Natural killer cell (primary cell): ENCODE results near the gene CORO7. TPM values are rescaled to one million over a fixed set of nuclear protein-coding genes. Genes with fewer than 3 reads are reported as not detected.

ENCODE experiments used
- ATAC-seq, 3 donors: fragments of 150-1000 bp in 2 of 3; fragments of 200-7000 bp in 1 of 3; cut with Tn5 transposase; 1 replicate in 1 of 3; 2 replicates in 2 of 3; pipeline ENCODE4 v1.10.0; 2021; ENCODE audit warnings: mild to moderate bottlenecking in 2 of 3, moderate library complexity in 2 of 3
- DNase-seq, 2 donors: peaks; one replicate each; pipeline versions ENCODE4 v3.0.0 to v3.0.0-alpha.2; 2013 to 2021; ENCODE audit warnings: mixed read lengths in 1 of 2
- H3K27ac ChIP-seq: one replicate; pipeline ENCODE4 v1.5.1; 2013; ENCODE audit warnings: mild to moderate bottlenecking, low read length
- H3K27me3 ChIP-seq: one replicate; pipeline ENCODE4 v1.6.1; 2013; ENCODE audit warnings: low read length; ENCODE audit not compliant: control insufficient read depth, insufficient read depth
- H3K36me3 ChIP-seq: one replicate; pipeline ENCODE4 v1.6.1; 2013; ENCODE audit warnings: low read length; ENCODE audit not compliant: control insufficient read depth, insufficient read depth
- H3K4me1 ChIP-seq: one replicate; pipeline ENCODE4 v1.6.1; 2013; ENCODE audit warnings: low read length; ENCODE audit not compliant: control insufficient read depth, insufficient read depth
- H3K4me3 ChIP-seq: one replicate; pipeline ENCODE4 v1.5.1; 2013; ENCODE audit warnings: low read length
- H3K9me3 ChIP-seq: one replicate; pipeline ENCODE4 v1.6.1; 2013; ENCODE audit warnings: low read length; ENCODE audit not compliant: control insufficient read depth, insufficient read depth
- H3K27ac Mint-ChIP-seq, 2 donors: one replicate each; pipeline ENCODE4 v1.8.0; 2022; ENCODE audit warnings: mild to moderate bottlenecking in 2 of 2, mixed read lengths in 2 of 2, moderate library complexity in 1 of 2
- H3K27me3 Mint-ChIP-seq, 2 donors: one replicate each; pipeline ENCODE4 v1.8.0; 2022; ENCODE audit warnings: low read depth in 2 of 2, mixed read lengths in 2 of 2
- H3K36me3 Mint-ChIP-seq: one replicate; pipeline ENCODE4 v1.8.0; 2022; ENCODE audit warnings: mixed read lengths
- H3K4me1 Mint-ChIP-seq, 2 donors: one replicate each; pipeline ENCODE4 v1.8.0; 2022; ENCODE audit warnings: mixed read lengths in 2 of 2
- H3K4me3 Mint-ChIP-seq: one replicate; pipeline ENCODE4 v1.8.0; 2022; ENCODE audit warnings: mild to moderate bottlenecking, moderate library complexity, mixed read lengths
- H3K9me3 Mint-ChIP-seq, 2 donors: one replicate each; pipeline ENCODE4 v1.8.0; 2022; ENCODE audit warnings: mixed read lengths in 2 of 2
- WGBS: methylation state at CpG from one replicate; pipeline ENCODE4 v1.1.7; 2013; ENCODE audit warnings: missing lambda C conversion rate; ENCODE audit not compliant: insufficient coverage; 5-methylcytosine and 5-hydroxymethylcytosine counted together
- intact Hi-C: fragments of 100-400 bp; cut with micrococcal nuclease; formaldehyde crosslinking; loops from one replicate; pipeline ENCODE4 v1.14.2; 2022
- total RNA-seq, 4 donors: library from RNA; stranded (reverse); fragments of 120-200 nt in 1 of 4; gene quantifications; one replicate each; pipeline versions ENCODE4 v1.2.3 to v1.2.4, GENCODE V29; 2013 to 2022
- TF ChIP-seq, protein P1 (sequence below): fragments of 200-600 bp; IDR thresholded peaks from one replicate; pipeline ENCODE4 v1.8.0; 2022; ENCODE audit warnings: antibody characterized with exemption

Gene CORO7
- total RNA-seq, 3 donors from 2014 or later (not counting 1 experiment from before 2014, with no cell fraction given) = 335 to 425 (median 415) TPM

- Histone ChIP-seq H3K4me3 (no peak overlapping the region), H3K36me3 (peaks cover 58% of the 10 kb centered on the region), H3K4me1 (peaks cover 18% of the 10 kb centered on the region), H3K9me3 (no peaks in the 10 kb centered on the region), H3K27ac (no peak overlapping the region), H3K27me3 (no peaks in the 10 kb centered on the region)
- intact Hi-C loops = no loop called here
- no peaks in the 10 kb centered on the region for H3K27me3 Mint-ChIP-seq
- no peaks in the 10 kb centered on the region for H3K9me3 Mint-ChIP-seq
- 82% methylated on average over 10 of the region's 10 CpGs for WGBS
- DNase-seq (no peak), ATAC-seq (no peak)
- peaks cover 0 to 8% of the 10 kb centered on the region in 2 donors for H3K4me1 Mint-ChIP-seq
- TF ChIP-seq, protein P1, sequence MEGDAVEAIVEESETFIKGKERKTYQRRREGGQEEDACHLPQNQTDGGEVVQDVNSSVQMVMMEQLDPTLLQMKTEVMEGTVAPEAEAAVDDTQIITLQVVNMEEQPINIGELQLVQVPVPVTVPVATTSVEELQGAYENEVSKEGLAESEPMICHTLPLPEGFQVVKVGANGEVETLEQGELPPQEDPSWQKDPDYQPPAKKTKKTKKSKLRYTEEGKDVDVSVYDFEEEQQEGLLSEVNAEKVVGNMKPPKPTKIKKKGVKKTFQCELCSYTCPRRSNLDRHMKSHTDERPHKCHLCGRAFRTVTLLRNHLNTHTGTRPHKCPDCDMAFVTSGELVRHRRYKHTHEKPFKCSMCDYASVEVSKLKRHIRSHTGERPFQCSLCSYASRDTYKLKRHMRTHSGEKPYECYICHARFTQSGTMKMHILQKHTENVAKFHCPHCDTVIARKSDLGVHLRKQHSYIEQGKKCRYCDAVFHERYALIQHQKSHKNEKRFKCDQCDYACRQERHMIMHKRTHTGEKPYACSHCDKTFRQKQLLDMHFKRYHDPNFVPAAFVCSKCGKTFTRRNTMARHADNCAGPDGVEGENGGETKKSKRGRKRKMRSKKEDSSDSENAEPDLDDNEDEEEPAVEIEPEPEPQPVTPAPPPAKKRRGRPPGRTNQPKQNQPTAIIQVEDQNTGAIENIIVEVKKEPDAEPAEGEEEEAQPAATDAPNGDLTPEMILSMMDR = no peak
- H3K27ac Mint-ChIP-seq = no peak overlapping the region
- H3K4me3 Mint-ChIP-seq = no peak overlapping the region
- no peaks in the 10 kb centered on the region for H3K36me3 Mint-ChIP-seq
Observed at GRCh38 chr16:4365014-4365406, 51.4 kb downstream of the CORO7 start.

GRCh38 chr16:4364196-4365013, 52.0 kb downstream of the CORO7 start:
- peaks cover 61% of the 10 kb centered on the region for H3K36me3 ChIP-seq
- H3K9me3 ChIP-seq = no peaks in the 10 kb centered on the region
- no peaks in the 10 kb centered on the region for H3K9me3 Mint-ChIP-seq
- intact Hi-C loops = no loop called here
- no peaks in the 10 kb centered on the region for H3K27me3 ChIP-seq
- no peak for DNase-seq
- WGBS = 80% methylated on average over 37 of the region's 37 CpGs
- peaks cover 0 to 8% of the 10 kb centered on the region in 2 donors for H3K4me1 Mint-ChIP-seq
- H3K27me3 Mint-ChIP-seq = no peaks in the 10 kb centered on the region
- H3K36me3 Mint-ChIP-seq = no peaks in the 10 kb centered on the region
- H3K4me3 ChIP-seq = no peak overlapping the region
- no peak overlapping the region for H3K4me3 Mint-ChIP-seq
- peak in 2 of 3 donors; percentile 48 to 56 for ATAC-seq
- peak overlapping the region in 1 of 2 donors; percentile 41 for H3K27ac Mint-ChIP-seq
- peaks cover 19% of the 10 kb centered on the region for H3K4me1 ChIP-seq
- H3K27ac ChIP-seq = peak overlapping the region; percentile 22
- TF ChIP-seq, protein P1 = no peak

GRCh38 chr16:4362476-4363135, 53.8 kb downstream of the CORO7 start:
- no peaks in the 10 kb centered on the region for H3K9me3 ChIP-seq
- intact Hi-C loops = no loop called here
- DNase-seq (no peak), ATAC-seq (no peak)
- H3K4me1 Mint-ChIP-seq = peaks cover 0 to 12% of the 10 kb centered on the region in 2 donors
- no peaks in the 10 kb centered on the region for H3K9me3 Mint-ChIP-seq
- H3K36me3 ChIP-seq = peaks cover 76% of the 10 kb centered on the region
- TF ChIP-seq, protein P1 = no peak
- no peaks in the 10 kb centered on the region for H3K27me3 Mint-ChIP-seq
- H3K27ac Mint-ChIP-seq = no peak overlapping the region
- 92% methylated on average over 19 of the region's 19 CpGs for WGBS
- H3K4me3 Mint-ChIP-seq = no peak overlapping the region
- H3K27me3 ChIP-seq = no peaks in the 10 kb centered on the region
- no peak overlapping the region for H3K4me3 ChIP-seq
- H3K27ac ChIP-seq = no peak overlapping the region
- no peaks in the 10 kb centered on the region for H3K36me3 Mint-ChIP-seq
- peaks cover 21% of the 10 kb centered on the region for H3K4me1 ChIP-seq
